GM18951 (cell line): ENCODE results near the gene PICK1.

ENCODE experiments used
- POLR2A ChIP-seq: IDR thresholded peaks from 4 replicates; pipeline ENCODE4 v1.6.1; 2011; ENCODE audit warnings: mild to moderate bottlenecking; ENCODE audit not compliant: insufficient read length, insufficient read depth; ENCODE audit errors: extremely low read depth
- in situ Hi-C: fragments of 300-500 bp; cut with MboI; formaldehyde crosslinking; loops from one replicate; pipeline ENCODE4 v1.12.0; 2022; ENCODE audit warnings: low sequenced_read_pairs, mixed read lengths, inconsistent platforms; ENCODE audit not compliant: unreplicated experiment

PICK1 gene

DNA sequence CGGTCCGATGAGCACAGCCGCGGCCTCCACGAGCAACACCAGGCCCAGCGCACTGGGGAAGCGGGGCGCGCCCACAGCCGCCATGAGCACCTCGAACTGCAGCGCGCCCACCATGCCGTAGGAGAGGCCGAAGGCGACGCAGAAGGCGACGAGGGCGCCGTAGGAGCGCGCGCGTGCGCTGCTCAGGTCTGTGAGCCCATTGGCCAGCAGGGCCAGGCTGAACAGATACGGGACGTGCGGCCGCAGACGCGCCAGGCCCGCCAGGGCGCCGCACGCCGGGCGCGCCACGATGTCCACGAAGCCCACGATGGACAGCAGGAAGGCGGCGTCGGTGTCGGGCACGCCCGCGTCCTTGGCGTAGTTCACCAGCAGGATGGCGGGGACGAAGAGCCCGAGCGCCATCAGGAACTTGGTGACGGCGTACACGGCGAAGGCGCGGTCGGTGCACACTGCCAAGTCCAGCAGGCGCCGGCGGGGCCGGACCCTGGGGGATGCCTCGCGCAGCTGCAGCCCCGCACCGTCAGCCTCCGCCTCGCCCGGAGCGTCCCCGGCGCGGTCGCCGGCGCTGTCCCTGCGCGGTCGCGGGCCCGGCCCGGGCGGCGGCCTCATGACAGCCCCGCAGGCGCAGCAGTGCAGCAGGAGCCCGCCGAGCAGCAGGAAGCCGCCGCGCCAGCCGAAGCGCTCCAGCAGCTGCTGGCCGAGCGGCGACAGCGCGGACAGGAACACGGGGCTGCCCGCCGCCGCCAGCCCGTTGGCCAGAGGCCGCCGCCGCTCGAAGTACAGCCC, 23.8 kb downstream of the PICK1 start:
- no peak for TF ChIP-seq POLR2A
- in situ Hi-C loops, result no loop called here

DNA sequence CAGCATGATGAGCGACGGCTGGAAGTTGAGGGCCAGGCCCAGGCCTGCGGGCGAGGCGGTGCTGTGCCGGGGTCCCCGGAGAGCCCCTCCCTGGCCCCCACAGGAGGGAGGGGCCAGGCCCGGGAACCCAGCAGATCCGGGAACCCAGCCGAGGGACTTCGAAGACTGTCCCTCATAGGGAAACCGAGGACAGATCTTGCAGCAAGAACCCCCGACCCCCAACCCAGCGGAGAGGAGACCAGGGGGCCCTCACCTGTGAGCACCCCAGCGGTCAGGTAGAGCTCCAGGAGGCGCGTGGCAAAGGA, 24.4 kb downstream of the PICK1 start:
- no peak for TF ChIP-seq POLR2A

DNA sequence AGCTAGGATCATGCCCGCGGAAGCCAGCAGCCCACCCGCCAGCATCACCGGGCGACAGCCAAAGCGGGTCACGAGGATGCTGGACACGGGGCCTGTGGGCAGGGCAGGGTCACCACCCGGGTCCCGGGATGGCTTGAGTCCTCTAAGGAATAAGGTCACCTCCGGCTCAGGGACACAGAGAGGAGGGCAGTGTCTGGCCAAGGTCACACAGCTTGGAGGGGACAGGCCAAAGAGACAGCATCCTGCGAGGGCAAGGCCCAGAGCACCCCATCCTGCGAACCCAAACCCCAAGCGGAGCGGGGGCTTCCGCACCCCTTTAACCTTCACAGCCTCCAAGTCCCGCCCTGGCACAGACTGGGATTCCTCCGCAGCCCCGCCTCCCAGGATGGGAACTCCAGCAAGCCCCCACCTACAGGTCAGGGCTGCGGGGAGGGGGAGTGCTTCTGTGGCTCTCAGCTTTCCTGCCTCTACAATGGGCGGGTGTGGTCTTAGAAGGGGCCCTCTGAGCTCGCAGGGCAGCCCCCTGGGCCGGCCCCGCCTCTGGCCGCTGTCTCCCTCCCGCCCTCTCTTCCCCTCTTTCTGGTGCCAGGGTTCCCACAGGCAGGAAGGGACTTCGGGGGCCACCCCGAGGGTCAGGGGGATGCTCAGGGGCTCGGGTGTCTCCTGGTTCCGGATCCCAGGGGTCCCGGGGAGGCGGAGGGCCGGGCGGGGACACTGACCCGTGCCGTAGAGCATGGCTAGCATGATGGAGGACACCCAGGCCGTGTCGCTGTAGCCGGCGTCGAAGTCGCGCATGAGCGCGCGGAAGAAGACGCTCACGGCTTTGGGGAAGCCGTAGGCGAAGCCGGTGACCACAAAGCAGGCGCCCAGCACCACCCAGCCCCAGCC, 25.0 kb downstream of the PICK1 start:
- TF ChIP-seq POLR2A, result no peak
- in situ Hi-C loops, result no loop called here

More for the DNA sequence above, 24.4 kb downstream of the PICK1 start:
- in situ Hi-C loops, result no loop called here

DNA sequence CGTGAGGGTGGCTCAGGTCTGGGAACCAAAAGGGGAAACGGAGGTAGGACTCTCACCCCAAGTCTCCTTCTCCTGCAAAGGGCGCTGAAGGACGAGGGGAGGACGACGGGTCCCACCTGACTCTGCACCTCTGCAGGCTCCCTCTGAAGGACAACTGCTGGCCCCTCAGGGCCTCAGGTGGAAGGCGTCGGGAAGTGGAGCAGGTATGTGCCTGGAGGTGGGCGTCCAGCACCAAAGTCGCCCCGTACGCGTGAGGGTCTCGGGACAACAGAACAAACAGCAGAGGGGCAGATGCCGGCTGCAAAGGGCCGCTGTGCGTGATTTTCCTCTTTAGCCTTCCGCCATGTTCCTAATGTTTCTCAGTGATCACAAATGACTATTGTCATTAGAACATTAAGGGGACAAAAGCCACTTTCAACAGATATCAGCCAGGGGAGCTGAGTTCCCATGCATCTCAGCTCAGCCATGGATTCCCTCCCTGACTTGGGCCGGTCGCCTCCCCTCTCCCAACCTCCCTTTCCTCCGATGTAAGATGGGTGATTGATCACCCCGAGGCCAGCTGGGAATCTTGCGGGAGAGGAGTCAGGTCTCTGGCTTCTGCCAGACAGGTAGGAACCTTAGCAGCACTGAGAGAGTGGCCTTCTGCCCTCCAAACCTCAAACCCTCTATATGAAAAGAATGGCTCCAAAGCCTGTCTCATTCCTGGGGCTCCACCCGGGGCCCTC, 25.9 kb downstream of the PICK1 start:
- TF ChIP-seq POLR2A, result no peak
- in situ Hi-C loops, result no loop called here

DNA sequence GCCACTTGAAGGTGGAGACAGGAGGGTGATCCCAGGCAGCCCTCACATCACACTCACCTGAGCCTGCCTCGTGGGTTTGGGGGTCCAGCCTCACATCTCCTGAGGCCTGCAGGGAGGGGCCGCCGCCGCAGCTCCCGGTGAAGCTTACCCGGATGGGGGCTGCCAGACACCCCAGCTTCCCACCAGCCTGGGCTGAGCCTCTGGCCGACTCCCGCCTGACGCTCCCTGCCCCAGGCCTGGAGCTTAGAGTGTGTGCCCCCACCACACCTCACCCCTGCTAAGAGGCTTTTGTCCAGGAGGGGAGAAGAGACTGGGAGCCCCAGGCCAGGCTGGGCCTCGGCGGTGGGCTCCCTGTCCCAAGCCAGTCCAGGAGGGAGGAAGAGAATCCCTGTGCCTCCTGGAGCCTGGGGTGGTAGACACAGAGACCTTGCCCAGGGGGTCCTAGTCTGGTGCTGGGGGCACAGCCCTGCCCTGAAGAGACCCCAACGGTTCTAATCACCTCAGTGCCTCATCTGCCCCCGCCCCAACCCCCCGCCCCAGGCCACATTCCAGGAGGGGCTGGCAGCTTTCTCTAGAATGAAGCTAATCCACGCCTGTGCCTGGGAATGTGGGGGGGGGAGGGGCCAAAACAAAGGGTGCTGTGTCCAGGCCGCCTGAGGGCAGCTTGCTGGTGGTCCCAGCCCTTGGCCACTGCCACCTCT, 26.9 kb downstream of the PICK1 start, which contains the start of gene SLC16A8:
TSS of gene SLC16A8 (minus strand) at position 254 of the 701 bp plus-strand sequence. CDS start 1,311 bp downstream, outside the sequence.
- TF ChIP-seq POLR2A, result no peak
- in situ Hi-C loops, result no loop called here

DNA sequence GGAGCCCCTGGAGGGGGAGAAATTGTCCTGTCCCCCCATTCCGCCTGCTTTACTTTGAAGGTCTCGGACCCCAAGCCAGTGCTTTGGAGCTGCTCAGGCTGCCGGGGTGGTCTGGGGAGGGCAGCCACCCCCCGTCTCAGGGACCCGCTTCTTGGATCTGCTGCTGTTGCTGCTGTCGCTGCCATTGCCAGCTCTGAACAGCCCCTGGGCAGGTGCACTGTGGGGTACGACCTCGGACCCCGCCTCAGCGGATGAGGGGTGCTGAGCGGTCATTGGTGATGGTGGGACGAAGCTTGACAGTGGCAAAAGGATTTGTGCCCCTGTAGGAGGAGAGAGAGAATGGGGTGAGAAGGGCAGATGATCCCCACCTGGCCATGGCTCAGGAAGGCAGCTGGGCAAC, 27.9 kb downstream of the PICK1 start:
- in situ Hi-C loops, result no loop called here
- TF ChIP-seq POLR2A, result no peak

DNA sequence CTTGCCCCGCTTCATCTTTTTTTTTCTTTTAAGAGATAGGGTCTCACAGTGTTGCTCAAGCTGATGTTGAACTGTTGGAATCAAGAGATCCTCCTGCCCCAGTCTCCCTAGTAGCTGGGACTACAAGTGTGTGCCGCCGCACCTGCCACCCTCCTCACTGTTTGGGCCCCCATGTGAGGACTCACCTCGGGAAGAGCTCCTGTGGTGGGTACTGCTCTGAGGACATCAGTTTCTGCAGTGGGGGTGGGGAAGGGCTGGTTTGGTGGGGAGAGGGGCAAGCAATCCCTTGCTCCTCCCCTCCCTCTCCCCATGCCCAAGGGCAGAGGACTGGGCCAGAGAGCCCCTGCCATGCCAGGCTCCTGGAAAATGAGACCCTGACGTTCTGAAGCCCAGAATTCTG, 28.3 kb downstream of the PICK1 start:
- in situ Hi-C loops, result no loop called here

DNA sequence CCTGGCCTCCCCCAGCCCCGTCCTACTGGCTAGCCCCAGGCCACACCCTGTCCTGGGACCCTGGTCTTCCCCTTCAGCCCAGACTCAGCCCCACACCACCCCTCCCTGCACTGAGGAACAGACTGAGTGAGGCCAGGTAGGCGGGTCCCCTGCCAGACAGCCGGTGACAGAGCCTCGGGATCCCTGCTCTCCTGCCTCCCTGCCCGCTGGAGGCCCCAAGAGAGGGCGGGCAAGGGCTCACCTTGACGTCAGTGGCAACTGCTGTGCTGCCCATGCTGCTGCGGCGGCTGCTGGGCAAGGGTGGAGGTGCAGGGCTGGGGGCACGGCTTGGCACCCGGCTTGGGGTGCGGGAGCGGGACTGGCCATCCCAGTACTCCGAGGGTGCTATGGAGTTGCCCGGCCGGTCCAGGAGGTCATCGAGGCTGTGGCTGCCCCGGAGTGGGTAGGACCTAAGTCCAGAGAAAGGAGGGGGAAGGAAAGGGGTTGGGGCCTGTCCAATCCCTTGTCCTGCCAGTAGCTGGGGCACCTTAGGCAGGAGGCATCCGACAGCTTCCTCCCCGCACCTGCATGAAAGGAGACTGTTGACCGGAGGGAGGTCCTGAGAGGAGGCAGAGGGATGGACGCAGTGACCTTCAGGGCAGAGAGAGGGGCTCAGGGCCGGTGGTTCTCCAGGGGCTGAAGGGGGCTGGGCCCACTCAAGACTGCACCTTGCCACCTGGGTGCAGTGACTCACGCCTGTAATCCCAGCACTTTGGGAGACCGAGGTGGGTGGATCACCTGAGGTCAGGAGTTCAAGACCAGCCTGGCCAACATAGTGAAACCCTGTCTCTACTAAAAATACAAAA, 29.0 kb downstream of the PICK1 start:
- no peak for TF ChIP-seq POLR2A
- in situ Hi-C loops, result no loop called here

More for the DNA sequence above, 28.3 kb downstream of the PICK1 start:
- TF ChIP-seq POLR2A, result no peak

DNA sequence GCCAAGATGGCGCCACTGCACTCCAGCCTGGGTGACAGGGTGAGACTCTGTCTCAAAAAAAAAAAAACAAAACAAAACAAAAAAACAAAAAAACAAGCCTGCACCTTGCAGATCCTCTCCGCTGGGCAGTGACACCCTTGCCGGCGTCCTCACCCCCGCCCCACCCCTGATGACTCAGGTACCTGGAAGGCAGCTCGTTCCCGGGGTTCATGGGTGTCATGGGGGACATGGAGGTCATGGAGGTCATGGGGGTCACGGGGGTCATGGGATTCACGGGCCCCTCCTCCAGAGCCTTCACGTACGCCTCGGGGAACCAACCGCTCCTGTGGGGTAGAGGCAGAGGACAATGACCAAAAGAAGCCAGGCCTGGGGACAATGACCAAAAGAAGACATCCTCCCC, 29.7 kb downstream of the PICK1 start:
- in situ Hi-C loops, result no loop called here
- no peak for TF ChIP-seq POLR2A

DNA sequence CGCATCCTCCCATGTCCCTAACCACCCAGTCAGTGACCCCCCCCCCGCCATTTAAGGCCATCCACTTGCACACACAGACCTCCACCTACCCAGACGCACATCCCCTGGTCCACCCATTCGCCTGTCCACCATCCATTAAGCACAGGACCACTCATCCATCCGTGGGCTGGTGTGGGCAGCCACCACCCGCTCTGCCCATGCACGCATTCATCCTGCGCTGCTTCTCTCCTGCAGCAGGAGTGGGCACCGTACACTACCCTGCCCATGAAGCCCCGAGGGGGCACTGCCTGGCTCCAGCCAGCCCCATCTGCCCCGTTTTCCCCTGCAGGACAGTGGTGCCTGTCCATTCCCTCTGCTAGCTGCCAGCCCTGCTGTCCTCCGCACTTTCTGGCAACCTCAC, 30.7 kb downstream of the PICK1 start:
- in situ Hi-C loops, result no loop called here
- no peak for TF ChIP-seq POLR2A

DNA sequence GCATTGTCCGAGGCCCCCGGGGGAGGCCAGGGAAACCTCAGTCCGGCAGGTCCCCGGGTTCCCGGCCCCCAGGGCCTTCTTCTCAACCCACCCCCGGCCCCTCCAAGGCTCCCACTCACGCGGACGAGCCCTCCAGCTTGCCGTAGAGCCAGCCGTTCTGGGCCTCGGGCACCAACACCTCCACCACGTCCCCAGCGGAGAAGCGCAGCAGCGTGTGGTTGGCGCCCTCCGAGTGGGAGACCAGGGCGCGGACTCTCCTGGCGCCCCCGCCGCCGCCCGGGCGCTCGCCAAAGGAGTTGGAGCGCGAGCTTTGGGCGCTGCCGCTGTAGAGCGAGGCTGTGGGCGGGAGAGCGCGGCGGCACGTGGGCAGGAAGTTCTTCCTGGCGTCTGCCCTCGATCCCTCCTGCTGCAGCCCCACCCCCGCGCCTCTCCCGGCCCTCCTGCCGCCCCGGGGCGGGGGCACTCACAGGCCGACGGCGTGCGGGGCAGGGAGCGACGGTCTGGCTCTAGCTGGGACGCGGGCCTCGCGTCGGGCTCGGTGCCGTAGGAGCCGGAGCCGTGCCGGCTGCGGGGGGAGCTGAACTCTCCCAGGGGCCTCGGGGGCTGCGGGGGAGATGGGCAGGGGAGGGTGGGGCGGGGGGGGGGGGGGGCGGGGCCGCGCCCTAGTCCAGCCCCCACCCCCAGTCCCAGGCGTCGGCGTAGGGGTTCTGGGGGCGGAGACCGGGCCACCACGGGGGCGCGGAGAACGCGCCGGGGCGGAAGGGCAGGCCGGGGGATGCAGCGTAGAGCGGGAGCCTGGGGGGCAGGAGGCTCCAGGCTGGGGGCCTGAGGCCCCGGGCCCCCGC, 31.6 kb downstream of the PICK1 start:
- in situ Hi-C loops, result no loop called here
- TF ChIP-seq POLR2A, result no peak
